HepG2 (cell line): ENCODE data around the gene CACNA1I. TPM values are rescaled to one million over a fixed set of nuclear protein-coding genes. Genes with fewer than 3 reads are reported as not detected.
A peak's percentile ranks its signal among the peaks of the same experiment; 100 is the strongest.

Source experiments
- AKAP8 ChIP-seq: sonication (generic); formaldehyde crosslinking; IDR thresholded peaks from 2 replicates; pipeline ENCODE4 v1.5.1; 2020; ENCODE audit warnings: mild to moderate bottlenecking, missing genetic modification reagents
- BATF2 ChIP-seq: sonication (generic); formaldehyde crosslinking; IDR thresholded peaks from 2 replicates; pipeline ENCODE4 v1.8.0; 2022; ENCODE audit warnings: mild to moderate bottlenecking, missing genetic modification reagents, moderate library complexity
- BRF2 ChIP-seq: sonication (generic); formaldehyde crosslinking; IDR thresholded peaks from 2 replicates; pipeline ENCODE4 v1.8.1; 2022; ENCODE audit warnings: mild to moderate bottlenecking, missing genetic modification reagents
- DMTF1 ChIP-seq: sonication (generic); formaldehyde crosslinking; IDR thresholded peaks from 2 replicates; pipeline ENCODE4 v1.4.0; 2020; ENCODE audit warnings: mild to moderate bottlenecking, missing genetic modification reagents
- FOSL1 ChIP-seq: sonication (generic); formaldehyde crosslinking; IDR thresholded peaks from 2 replicates; pipeline ENCODE4 v1.9.0; 2021; ENCODE audit warnings: missing genetic modification reagents, borderline replicate concordance
- HOXD1 ChIP-seq: sonication (generic); formaldehyde crosslinking; IDR thresholded peaks from 2 replicates; pipeline ENCODE4 v1.5.0; 2020; ENCODE audit warnings: missing genetic modification reagents
- MED1 ChIP-seq: sonication (generic); formaldehyde crosslinking; IDR thresholded peaks from 2 replicates; pipeline ENCODE4 v1.4.0; 2020; ENCODE audit warnings: missing genetic modification reagents
- MIER3 ChIP-seq: IDR thresholded peaks from 2 replicates; pipeline ENCODE4 v1.6.1; 2016; ENCODE audit warnings: missing compliant biosample characterization, borderline replicate concordance
- MIXL1 ChIP-seq: IDR thresholded peaks from 2 replicates; pipeline ENCODE4 v1.6.1; 2016
- MLX ChIP-seq: IDR thresholded peaks from 2 replicates; pipeline ENCODE4 v1.6.1; 2016
- PAF1 ChIP-seq: IDR thresholded peaks from 2 replicates; pipeline ENCODE4 v1.6.1; 2016; ENCODE audit warnings: missing genetic modification reagents, missing compliant biosample characterization
- REL ChIP-seq: sonication (generic); formaldehyde crosslinking; conservative IDR thresholded peaks from 2 replicates; pipeline ENCODE4 v1.8.0; 2022; ENCODE audit warnings: mild to moderate bottlenecking, missing genetic modification reagents, moderate library complexity
- ZBTB46 ChIP-seq: sonication (generic); formaldehyde crosslinking; IDR thresholded peaks from 2 replicates; pipeline ENCODE4 v1.4.0; 2020; ENCODE audit warnings: mild to moderate bottlenecking, missing genetic modification reagents, borderline replicate concordance
- ZFP91 ChIP-seq: sonication (generic); formaldehyde crosslinking; IDR thresholded peaks from 2 replicates; pipeline ENCODE4 v1.9.0; 2022; ENCODE audit warnings: missing genetic modification reagents, mild to moderate bottlenecking, borderline replicate concordance
- ZNF317 ChIP-seq: sonication (generic); formaldehyde crosslinking; IDR thresholded peaks from 2 replicates; pipeline ENCODE4 v1.5.0; 2020; ENCODE audit warnings: mild to moderate bottlenecking, missing genetic modification reagents
- ZNF441 ChIP-seq: sonication (generic); formaldehyde crosslinking; IDR thresholded peaks from 2 replicates; pipeline ENCODE4 v1.7.0; 2021; ENCODE audit warnings: missing genetic modification reagents, borderline replicate concordance
- ZNF724P ChIP-seq: sonication (generic); formaldehyde crosslinking; IDR thresholded peaks from 2 replicates; pipeline ENCODE4 v1.8.0; 2022; ENCODE audit warnings: missing genetic modification reagents, borderline replicate concordance
- ZNF749 ChIP-seq: sonication (generic); formaldehyde crosslinking; IDR thresholded peaks from 2 replicates; pipeline ENCODE4 v1.8.0; 2022; ENCODE audit warnings: mild to moderate bottlenecking, missing genetic modification reagents, moderate library complexity, borderline replicate concordance
- ZNF782 ChIP-seq: sonication (generic); formaldehyde crosslinking; IDR thresholded peaks from 2 replicates; pipeline ENCODE4 v1.4.0; 2020; ENCODE audit warnings: missing genetic modification reagents, mild to moderate bottlenecking, borderline replicate concordance
- polyA plus RNA-seq, 8 experiments: library from polyadenylated mRNA; depleted of rRNA in 3 of 8; stranded (reverse) in 7 of 8; unstranded in 1 of 8; fragments of >200 nt; fragmentation: Illumina TruSeq in 4 of 8; extraction: Trizol in 4 of 8; gene quantifications; 2 replicates each; pipeline versions ENCODE4 v1.2.1 to v1.2.3, GENCODE V29; 2011 to 2016; ENCODE audit warnings: low read depth in 4 of 8, missing spikeins in 1 of 8, mixed read lengths in 1 of 8; ENCODE audit not compliant: insufficient read depth in 1 of 8
- total RNA-seq, 5 experiments: library from RNA; depleted of rRNA; stranded (reverse); fragments of >200 nt; fragmentation: Illumina TruSeq; extraction: Trizol; gene quantifications; 2 replicates each; pipeline ENCODE4 v1.2.3, GENCODE V29; 2016; ENCODE audit warnings: low read depth in 1 of 5
- TF ChIP-seq, protein P1 (sequence below): sonication (generic); formaldehyde crosslinking; IDR thresholded peaks from 2 replicates; pipeline ENCODE4 v1.5.0; 2020; ENCODE audit warnings: missing genetic modification reagents, mild to moderate bottlenecking, borderline replicate concordance

Gene CACNA1I
- total and polyA plus RNA-seq, 2 of the 13 experiments (the other 11 are each of a cell fraction or from before 2014, with no cell fraction given), result not detected

DNA sequence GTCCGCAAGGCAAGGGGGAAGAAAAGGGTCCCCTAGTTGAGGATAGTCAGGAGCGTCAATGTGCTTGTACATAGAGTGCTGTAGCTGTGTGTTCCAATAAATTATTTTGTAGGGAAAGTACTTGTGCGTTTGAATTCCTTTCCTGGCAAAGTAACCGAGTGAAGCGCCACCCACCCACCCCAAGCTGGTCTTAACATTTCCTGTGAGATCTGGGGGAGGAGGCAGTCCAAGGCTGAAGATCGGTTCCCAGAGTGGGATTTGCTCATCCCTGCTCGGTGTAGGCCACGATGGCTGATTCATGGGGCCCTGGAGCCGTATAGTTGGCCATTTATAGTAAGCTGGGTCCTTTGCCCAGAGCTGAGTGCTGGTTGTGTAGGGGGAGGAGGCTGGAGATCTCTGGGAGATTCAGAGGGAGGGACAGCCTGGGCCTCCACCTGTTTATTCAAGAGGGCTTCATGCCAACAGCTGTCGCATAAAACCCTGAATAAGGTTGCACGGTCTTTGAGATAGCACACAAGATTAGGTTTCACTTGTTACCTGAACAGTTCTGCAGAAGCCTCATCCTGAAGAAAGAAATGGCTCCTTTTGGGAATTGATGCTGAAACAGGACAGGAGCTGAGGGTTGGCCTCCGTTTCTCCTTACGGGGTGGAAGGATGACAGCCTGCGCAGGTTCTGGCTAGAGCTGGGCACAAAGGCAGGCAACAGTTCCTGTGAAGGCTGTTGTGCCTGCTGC is 47.8 kb upstream of the CACNA1I start (continued):
- TF ChIP-seq ZNF441 (CRISPR knock-in tag), result no peak
- no peak for TF ChIP-seq ZNF749 (CRISPR knock-in tag)
- TF ChIP-seq MLX, result no peak
- no peak for TF ChIP-seq MIXL1 (CRISPR knock-in tag)
- TF ChIP-seq ZNF724P (CRISPR knock-in tag), result no peak
- TF ChIP-seq MIER3, result no peak
- TF ChIP-seq FOSL1 (CRISPR knock-in tag), result no peak
- no peak for TF ChIP-seq HOXD1 (CRISPR knock-in tag)
- TF ChIP-seq REL (CRISPR knock-in tag), result no peak
- TF ChIP-seq, protein P1, sequence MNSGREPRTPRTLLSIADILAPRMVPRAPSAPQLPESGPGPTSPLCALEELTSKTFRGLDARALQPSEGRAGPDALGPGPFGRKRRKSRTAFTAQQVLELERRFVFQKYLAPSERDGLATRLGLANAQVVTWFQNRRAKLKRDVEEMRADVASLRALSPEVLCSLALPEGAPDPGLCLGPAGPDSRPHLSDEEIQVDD, result no peak
- TF ChIP-seq BRF2 (CRISPR knock-in tag), result 0 out of 2 replicates have a peak, but pooled peaks have one; percentile 19
- no peak for TF ChIP-seq BATF2 (CRISPR knock-in tag)
- TF ChIP-seq ZNF782 (CRISPR knock-in tag), result no peak
- no peak; the same call in 1 of the 2 replicates for TF ChIP-seq PAF1 (CRISPR knock-in tag)
- TF ChIP-seq ZNF317 (CRISPR knock-in tag), result no peak
- TF ChIP-seq AKAP8, result no peak
- TF ChIP-seq ZBTB46 (CRISPR knock-in tag), result no peak
- TF ChIP-seq DMTF1 (CRISPR knock-in tag), result 0 out of 2 replicates have a peak, but pooled peaks have one; percentile 22
- no peak for TF ChIP-seq ZFP91 (CRISPR knock-in tag)
- TF ChIP-seq MED1 (CRISPR knock-in tag), result no peak
